ENCODE data around the gene AIP. TPM values are rescaled to one million over a fixed set of nuclear protein-coding genes. Genes with fewer than 3 reads are reported as not detected.

AIP gene
- total RNA-seq, 1 donor from 2014 or later: 124 TPM

DNA sequence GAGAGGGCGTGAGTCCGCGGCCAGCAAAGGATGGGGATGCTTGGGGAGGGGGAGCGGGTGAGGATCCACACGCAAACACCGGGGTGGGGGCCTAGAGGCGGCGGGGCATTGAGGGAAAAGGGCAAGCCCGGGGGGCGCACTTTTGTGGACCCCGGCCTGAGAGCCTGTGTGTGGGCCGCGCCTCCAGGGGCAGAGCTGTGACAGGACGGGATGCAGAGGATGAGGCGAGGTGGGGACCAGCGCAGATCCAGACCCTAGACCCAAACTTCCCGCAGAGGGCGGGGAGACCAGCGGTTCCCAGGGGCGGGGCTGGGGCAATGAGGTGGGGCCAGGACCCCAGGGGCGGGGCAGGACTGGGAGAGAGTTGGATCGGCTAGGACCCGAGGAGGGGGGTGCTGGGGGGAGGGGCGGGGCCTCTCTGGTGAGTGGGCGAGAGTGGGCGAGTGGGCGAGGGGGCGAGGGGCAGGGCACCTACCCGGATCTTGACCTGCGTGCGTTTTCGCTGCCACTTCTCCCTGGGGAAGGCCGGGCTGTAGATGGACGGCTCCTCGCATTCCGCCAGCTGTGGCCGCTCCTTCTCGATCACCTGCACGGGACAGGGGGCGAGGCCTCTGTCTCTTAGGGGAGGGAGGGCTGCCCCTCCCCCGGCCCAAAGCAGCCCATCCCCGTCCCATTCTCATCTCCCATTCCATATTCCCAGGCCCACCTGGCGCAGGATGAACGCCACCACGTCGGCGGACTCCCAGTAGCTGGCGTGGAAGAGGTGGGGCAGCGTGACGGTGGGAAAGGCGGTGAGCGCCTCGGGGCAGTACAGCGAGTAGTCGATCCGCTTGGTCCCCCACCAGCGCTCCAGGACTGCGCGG, 11.8 kb downstream of the AIP start:
- no peak for DNase-seq

- no peak for DNase-seq
Observed at GRCh38 chr11:67495234-67496005, 12.6 kb downstream of the AIP start.

DNA sequence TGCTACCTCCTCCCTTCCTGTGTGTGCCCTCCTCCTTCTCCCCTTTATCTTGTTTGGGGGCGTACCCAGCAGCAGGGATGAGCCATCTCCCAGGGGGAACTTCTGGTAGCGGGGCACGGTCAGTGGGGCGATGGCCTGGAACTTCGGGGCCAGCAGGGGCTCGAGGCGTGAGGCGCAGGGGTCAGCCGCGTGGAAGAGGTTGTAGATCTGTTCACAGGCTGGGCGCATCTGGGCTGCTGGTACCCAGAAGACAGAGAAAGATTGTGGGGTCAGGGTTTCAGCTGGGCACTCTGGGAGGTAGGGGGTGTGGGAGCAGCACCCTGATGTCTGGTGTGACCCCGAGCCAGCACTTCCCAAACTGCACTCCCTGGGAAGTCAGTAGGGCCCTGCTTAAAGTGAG, 13.3 kb downstream of the AIP start:
- DNase-seq: no peak

DNA sequence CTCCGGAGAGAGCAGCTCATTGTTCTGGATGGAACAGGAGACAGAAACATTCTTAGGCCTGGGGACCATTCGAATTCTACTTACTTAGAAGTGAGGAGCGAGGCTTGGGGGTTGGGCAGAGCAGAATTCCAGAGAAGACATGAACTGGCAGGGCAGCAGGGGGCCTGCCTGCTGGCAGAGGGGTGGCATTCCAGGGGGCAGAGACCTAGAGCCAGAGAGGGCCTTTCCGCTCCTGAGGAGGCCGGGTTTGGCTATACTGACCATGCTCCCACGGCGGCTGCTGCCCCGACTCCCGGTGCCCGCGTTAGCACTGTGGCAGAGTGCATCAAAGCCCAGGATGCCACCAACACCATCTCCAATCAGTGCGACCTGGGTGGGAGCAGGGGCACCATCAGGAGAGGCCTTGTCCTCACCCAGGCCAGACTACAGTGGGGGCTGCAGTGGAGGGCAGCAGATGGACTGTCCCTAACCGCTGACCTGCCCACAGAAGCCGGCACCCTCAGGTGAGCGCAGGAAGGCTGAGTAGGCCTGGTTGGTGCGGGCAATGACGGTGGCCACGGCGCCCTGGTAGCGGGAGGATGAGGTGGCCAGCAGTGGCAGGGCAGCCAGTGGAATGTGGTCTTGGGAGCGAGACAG, 14.9 kb downstream of the AIP start:
- DNase-seq: no peak

DNA sequence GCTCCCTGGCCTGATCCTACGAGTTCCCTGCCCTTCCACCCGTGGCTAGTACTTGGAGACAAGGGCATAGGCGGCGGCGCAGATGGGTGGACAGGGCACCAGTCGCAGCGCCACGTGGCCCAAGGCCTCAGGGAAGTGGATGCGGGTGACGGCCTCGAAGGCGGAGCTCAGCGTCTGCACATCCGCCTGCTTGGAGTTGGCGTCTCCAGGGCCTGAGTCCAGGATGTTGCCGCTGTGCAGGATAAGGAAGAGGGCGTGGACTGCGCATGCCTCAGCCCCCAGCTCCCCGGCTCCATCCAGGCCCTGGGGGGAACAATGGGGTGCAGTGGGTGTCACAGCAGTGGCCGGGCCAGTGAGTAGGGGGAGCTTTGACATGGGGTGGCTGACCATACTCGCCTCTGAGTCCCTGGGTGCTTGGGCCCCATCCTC, 15.7 kb downstream of the AIP start:
- peak; percentile 20 for DNase-seq

DNA sequence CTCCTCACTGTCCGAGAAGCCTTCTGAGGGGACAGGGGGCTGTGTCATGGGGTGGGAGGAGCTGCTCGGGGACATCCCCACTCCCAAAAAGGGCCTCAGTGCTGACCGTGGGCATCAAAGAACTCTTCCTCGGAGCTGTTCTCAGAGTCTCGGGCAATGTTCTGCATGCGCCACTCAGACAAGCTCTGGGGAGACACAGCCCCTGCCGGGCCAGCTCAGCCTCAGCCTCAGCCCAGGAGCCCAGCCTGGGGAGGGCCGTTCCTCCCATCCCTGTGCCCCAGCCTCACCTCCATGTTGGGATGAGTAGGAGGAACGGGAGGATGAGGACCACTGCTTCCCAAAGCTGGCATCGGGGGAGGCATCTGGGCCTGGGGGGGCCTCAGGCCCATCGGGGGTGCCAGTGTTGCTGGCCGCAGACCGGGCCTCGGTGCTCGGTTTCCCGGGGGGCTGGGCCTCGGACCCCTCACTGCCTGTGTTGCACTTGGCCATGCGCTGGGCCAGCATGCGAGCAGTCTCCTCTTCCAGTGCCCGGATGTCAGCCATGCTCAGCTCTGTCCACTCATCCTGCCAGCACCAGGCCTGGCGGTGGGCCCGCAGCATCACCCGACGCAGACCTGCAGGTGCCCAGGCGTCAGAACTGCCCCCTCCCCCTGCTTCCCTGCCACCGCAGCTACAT, 17.1 kb downstream of the AIP start:
- no peak for DNase-seq

DNA sequence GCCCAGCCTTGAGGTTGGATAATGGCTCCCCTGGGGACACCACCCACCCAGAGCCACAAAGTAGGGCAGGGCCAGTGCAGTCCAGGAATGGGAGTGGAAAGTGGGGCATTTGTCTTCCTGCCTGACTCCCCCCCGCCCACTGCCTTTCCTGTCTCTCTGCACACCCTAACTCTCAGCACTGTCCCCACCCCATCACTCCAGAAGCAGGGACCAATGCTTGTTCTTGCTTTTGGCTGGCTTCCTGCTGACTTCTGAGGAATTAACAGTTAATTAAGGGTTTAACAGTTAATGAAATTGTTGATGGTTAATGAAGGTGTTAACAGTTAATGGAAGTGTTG, 17.6 kb downstream of the AIP start:
- no peak for DNase-seq

DNA sequence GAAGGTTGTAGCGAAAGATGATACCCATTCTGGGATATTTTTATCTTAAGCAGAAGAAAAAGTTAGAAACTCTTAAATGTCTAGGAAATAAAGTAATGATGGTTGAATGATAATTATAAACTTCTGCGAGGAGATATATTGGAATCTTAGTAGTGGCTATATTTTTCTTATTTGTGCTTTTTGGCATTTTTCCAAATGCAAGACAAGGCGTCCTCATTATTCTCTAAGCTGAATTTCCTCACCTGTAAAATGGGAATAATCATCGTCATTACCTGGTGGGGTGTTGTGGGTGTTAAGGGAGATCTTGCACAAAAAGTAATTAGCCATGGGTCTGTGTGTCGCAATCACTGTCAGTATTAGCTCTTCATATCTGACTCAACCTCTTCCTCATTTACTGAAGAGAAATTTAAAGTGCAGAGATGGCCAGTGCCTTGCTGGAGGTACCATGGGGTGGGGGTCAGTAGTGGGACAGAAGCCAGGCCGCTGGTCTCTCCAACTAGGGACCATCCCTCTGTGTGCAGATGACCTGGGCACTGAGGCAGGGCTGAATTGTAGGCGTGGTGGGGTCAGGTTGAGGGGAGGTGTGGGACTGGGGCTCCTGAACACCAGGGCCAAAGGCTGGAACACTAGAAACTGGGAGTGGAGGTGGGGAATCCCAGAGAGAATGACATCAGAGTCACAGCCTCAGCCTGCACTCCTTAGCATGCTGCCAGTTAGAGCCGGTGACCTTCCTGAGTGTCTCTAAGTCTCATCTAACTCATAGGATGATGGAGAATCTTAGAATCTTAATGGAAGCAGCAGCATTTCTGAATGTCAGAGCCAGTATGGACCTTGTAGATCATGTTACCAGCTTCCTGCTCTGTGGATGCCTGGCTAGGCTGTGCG, 18.2 kb downstream of the AIP start:
- no peak for DNase-seq

DNA sequence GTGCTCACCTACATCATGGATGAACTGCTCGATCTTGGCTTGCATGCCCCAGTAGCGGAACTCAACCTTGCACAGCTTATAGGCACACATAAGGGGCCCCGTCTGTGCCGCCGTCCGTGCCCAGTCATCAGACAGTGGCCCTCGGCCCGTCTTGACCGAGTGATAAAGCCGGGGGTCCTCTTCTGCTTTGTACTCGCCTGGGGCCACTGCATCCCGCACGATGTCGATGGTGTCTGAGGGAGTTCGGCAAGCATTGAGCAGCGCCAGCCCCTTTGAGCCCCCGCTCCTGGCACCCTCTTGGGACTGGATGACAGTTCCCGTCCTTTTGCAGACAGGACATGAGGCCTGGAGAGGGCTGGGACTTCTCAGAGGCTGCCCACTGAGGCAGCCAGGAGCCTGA, 19.0 kb downstream of the AIP start:
- DNase-seq: no peak

DNA sequence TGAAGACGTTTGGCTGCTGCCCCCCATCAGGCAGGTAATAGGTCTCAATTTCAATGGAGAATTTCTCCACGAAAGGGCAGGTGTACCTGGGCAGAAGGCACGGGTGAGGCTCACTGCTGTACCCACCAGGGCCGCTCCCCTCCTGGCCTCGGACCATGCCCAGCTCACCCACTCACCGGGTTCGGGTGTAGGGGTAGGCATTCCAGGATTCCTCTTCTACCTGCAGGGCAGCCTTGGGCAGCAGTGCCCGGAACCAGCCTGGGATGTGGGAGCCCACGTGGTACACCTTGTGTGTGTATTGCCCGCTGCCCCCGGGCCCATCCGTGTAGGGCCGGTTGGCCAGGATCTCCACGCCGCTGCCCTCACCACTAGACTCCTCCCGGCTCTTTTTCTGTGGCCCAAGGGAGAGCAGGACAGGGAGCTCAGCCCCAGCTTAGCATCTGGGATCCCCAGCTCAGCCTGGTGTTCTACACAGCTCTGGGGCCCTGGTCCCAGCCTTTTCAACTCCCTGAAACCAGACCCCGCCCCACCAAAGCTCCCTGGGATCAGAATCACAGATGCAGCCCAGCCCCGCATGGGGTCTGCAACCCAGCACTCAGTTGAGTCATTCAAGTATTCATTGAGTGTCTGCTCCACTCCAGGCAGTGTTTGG, 19.6 kb downstream of the AIP start:
- DNase-seq: no peak

DNA sequence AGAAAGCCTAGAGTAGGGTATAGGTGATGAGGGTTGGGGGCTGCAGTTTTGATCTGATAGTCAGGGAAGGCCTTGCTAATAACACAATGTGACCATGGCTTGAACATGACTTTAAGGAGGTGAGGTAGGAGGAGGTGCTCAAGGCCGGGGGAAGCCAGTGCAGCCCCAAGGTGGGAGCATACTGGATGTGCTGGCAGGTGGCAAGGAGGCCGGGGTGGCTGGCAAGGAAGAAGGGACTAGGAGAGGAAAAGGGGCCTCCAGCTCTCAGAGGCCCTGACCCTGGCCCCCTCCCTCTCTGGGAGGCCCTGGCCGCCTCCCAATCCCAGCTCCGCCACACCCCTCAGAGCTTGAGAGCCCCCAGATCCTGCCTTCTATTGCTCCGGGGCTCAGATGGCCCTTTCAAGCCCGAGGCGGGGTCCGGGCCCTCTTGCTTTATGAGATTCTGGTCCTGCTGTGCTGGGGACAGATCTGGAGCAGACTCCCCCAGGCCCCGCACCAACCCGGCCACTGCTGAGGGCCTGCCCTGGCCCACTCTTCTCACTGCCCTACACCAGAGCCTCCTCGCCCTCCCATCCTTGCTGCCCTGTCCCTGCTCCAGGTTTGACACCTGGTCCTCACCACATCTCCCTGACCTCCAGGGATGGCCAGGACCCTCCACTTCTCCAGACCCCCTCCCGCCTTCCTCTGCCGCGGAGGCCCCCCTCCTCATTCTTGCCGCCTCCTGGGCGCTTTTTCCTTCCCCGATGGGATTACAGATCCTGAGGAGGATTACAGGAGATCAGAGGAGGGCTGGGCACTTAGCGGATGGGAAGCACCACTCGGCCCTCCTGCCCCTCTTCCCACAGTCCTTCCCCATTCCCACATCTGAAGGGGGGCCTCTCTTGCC, 20.5 kb downstream of the AIP start:
- DNase-seq: no peak

DNA sequence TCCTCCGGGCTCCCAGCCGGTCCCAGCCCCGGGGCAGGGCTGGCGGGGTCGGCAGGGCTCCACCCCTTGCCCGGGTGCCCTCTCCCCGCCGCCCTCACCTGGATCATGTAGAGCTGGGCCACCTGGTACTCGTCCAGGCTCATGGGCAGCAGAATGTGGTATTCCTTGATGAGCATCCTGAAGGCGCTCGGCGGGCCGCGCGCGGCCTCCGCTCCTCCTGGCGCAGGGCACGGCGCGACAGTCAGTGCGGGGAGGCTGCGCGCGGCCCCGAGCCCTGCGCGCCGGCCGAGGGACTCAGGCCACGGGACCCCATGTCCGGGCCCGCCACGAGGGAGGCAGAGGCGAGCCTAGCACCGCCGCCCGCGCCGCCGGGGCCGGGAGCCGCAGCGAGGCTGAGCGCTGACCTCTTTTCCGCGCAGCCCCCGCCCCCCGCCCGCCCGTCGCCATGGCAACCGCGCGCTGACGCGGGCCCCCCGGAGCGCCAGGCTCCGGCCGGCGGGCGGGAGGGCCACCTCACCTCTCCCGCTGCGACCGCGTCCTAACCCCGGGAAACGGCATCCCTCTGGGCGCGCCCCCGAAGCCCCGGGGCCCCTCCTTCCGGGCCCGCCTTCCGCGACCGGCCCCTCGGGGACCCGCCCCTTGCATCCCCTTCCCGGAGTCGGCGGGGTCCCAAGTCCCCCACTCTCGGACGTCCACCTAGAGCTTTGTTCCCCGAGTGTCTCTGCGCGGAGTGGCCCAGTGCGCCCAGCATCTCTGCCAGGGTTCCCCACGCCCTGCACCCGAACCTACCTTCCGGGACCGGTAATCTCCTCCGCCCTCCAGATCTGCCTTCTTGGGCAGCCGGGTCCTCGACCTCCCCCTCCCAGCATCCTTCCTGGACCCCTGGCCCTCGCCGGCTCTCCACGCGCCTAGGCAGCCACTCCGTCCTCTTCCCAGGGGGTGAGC, 21.5 kb downstream of the AIP start:
- DNase-seq: peak; percentile 24

GRCh38 chr11:67504950-67505581, 22.2 kb downstream of the AIP start, which contains the start of gene PITPNM1:
PITPNM1 (minus strand) TSS chr11:67505363; CDS start chr11:67504180, 1,183 bp downstream.
- DNase-seq: peak; percentile 20

DNA sequence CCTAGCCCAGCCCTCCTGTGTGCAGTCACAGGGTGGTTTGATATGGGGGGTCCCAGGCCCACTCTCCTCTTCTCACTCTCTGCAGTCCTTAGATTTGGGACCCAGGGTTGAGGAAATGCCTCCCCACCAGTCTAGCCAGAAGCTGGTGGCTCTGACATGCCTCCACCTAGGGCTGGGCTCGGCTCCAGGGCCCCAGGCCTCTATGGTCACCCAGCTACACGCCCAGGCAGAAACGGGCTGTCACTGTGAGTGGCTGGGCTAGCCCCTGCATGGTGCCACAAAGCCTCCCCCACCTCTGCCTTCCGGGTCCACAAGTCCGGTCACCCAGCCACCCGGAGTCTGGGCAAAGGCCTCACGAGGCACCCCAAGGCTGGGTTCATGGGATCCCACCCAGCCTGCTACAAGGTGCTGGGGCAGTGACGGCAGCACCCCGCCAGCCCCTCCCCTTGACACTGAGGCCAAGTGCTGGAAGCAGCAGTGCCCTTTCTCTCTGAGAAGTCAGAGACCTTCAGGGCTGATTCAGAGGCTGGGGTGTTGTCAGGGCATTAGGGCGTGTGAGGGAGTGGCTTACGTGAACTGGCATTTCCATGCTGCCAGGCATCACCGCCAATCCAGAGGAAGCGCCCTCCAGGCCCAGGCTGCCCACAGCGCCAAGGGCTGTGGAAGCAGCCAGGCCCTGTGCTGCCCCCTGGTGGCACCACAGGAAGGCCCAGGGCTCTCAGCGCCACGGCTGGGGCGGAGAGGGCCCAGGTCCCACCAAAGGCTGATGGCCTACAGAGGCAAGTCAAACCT, 23.0 kb downstream of the AIP start:
- DNase-seq: peak; percentile 93

GRCh38 chr11:67506426-67507051, 23.7 kb downstream of the AIP start:
- DNase-seq: no peak

GRCh38 chr11:67507242-67507863, 24.5 kb downstream of the AIP start:
- no peak for DNase-seq

Data from dermis blood vessel endothelial cell (primary cell).